Liver (tissue), 3 donors: ENCODE results near the gene SETBP1.

ENCODE experiments used
- CTCF ChIP-seq: fragments of 150-350 bp; IDR thresholded peaks from 2 replicates; pipeline ENCODE4 v1.5.1; 2017; ENCODE audit warnings: improper control_type of control experiment, low read depth, low read length; ENCODE audit not compliant: missing input control
- RAD21 ChIP-seq, 2 donors: IDR thresholded peaks; 2 replicates each; pipeline ENCODE4 v1.6.1; 2016; ENCODE audit warnings: antibody characterized with exemption in 2 of 2, mild to moderate bottlenecking in 2 of 2
- SP1 ChIP-seq: IDR thresholded peaks from 2 replicates; pipeline ENCODE4 v1.6.1; 2018; ENCODE audit warnings: antibody characterized with exemption, mild to moderate bottlenecking
- YY1 ChIP-seq: IDR thresholded peaks from 2 replicates; pipeline ENCODE4 v1.6.1; 2016; ENCODE audit warnings: antibody characterized with exemption, mild to moderate bottlenecking
- donor health status: healthy.
- donor health status: healthy.

GRCh38 chr18:44637210-44638033 lies 43.3 kb upstream of the SETBP1 start:
- TF ChIP-seq CTCF (no peak), YY1 (no peak), SP1 (no peak), RAD21 (IDR thresholded peaks at IDR 0.05) (no peak)
